ENCODE measurements around the gene PRR27. TPM values are rescaled to one million over a fixed set of nuclear protein-coding genes. Genes with fewer than 3 reads are reported as not detected.

Gene PRR27
- not detected in 2 replicates for total RNA-seq

GRCh38 chr4:70153937-70154336 is at the start of gene PRR27:
Gene PRR27 (plus strand): TSS chr4:70154237. CDS start chr4:70154376, 139 bp downstream.

GRCh38 chr4:70195425-70195824 is 41.4 kb downstream of the PRR27 start, which contains the start of gene ODAM:
Gene ODAM (plus strand): TSS chr4:70195725. CDS start chr4:70196544, 819 bp downstream.

Other genes with a start within 250 kb of the PRR27 start
- gene CSN1S1, start 223.2 kb upstream of the PRR27 start, total RNA-seq: not detected in 2 replicates
- not detected in 2 replicates for gene CSN2, start 188.5 kb upstream of the PRR27 start, total RNA-seq
- not detected in 2 replicates for gene STATH, start 158.3 kb upstream of the PRR27 start, total RNA-seq
- gene HTN3, start 125.8 kb upstream of the PRR27 start, total RNA-seq: not detected in 2 replicates
- gene HTN1, start 103.8 kb upstream of the PRR27 start, total RNA-seq: not detected in 2 replicates
- gene ODAM, start 41.5 kb downstream of the PRR27 start, total RNA-seq: not detected in 2 replicates
- gene FDCSP, start 71.9 kb downstream of the PRR27 start, total RNA-seq: not detected in 2 replicates
- not detected in 2 replicates for gene CSN3, start 88.4 kb downstream of the PRR27 start, total RNA-seq
- not detected in 2 replicates for gene CABS1, start 180.7 kb downstream of the PRR27 start, total RNA-seq
- gene SMR3A, start 206.5 kb downstream of the PRR27 start, total RNA-seq: not detected in 2 replicates
- gene SMR3B, start 228.9 kb downstream of the PRR27 start, total RNA-seq: not detected in 2 replicates
- not detected in 2 replicates for gene OPRPN, start 243.7 kb downstream of the PRR27 start, total RNA-seq